AG04450 (cell line): ENCODE data around the gene ABL1. TPM values are rescaled to one million over a fixed set of nuclear protein-coding genes. Genes with fewer than 3 reads are reported as not detected.

Experiments
- CTCF ChIA-PET: fragments of 300-600, 350-600 bp; formaldehyde crosslinking; extraction: SDS; loops from one replicate; lab custom pipeline; 2022; ENCODE audit warnings: antibody characterized with exemption, inconsistent platforms; lab: Charles Lee
- POLR2A ChIA-PET: fragments of 350-600 bp; formaldehyde crosslinking; extraction: SDS; loops from one replicate; lab custom pipeline; 2021; ENCODE audit warnings: antibody characterized with exemption, inconsistent platforms; lab: Yijun Ruan, JAX
- DNase-seq: peaks from one replicate; pipeline ENCODE4 v3.0.0-alpha.2; 2011; ENCODE audit warnings: low read depth, low spot score
- H3K27ac ChIP-seq: one replicate; pipeline ENCODE4 v1.5.1; 2012; ENCODE audit warnings: low read depth, low read length, control low read depth
- H3K27me3 ChIP-seq: one replicate; pipeline ENCODE4 v1.6.0; 2012; ENCODE audit warnings: low read length; ENCODE audit not compliant: control insufficient read depth, insufficient read depth
- H3K4me3 ChIP-seq: 2 replicates; pipeline ENCODE4 v1.5.1; 2011; ENCODE audit warnings: mild to moderate bottlenecking, low read depth, low read length, control low read depth
- H3K9me3 ChIP-seq: 2 replicates; pipeline ENCODE4 v1.5.1; 2012; ENCODE audit warnings: low read length; ENCODE audit not compliant: control insufficient read depth, insufficient read depth
- CTCF ChIP-seq: IDR thresholded peaks from 2 replicates; pipeline ENCODE4 v1.5.1; 2011; ENCODE audit warnings: low read depth, low read length, control low read depth, inconsistent platforms
- polyA plus RNA-seq: library from polyadenylated mRNA; depleted of rRNA; stranded (reverse); fragments of >200 nt; gene quantifications from 2 replicates; pipeline ENCODE4 v1.2.3, GENCODE V29; 2011

Gene ABL1
- polyA plus RNA-seq, 1 experiment = 37.5 TPM

- CTCF ChIA-PET = interaction anchor here (1.0 kb wide), 1 partner anchor 100 kb away, joined by 3 read pairs; no protein-coding TSS in a partner anchor
- no peak for DNase-seq
- Histone ChIP-seq H3K27me3 (no peaks in the 10 kb centered on the region), H3K4me3 (no peak overlapping the region), H3K9me3 (no peaks in the 10 kb centered on the region; the same call in 1 of the 2 replicates), H3K27ac (no peak overlapping the region)
- TF ChIP-seq CTCF = no peak
- POLR2A ChIA-PET = no interaction called here
These were observed 62.9 kb downstream of the ABL1 start for GRCh38 chr9:130897848-130898551.

- H3K9me3 ChIP-seq = no peaks in the 10 kb centered on the region; the same call in 1 of the 2 replicates
- H3K4me3 ChIP-seq = no peak overlapping the region
- POLR2A ChIA-PET = no interaction called here
- DNase-seq = no peak
- no peak for TF ChIP-seq CTCF
- no peak overlapping the region for H3K27ac ChIP-seq
- no peaks in the 10 kb centered on the region for H3K27me3 ChIP-seq
- CTCF ChIA-PET = no interaction called here
These were observed 63.4 kb downstream of the ABL1 start for GRCh38 chr9:130898552-130898852.

- Histone ChIP-seq H3K27me3 (no peaks in the 10 kb centered on the region), H3K4me3 (no peak overlapping the region), H3K27ac (no peak overlapping the region), H3K9me3 (no peaks in the 10 kb centered on the region; the same call in 1 of the 2 replicates)
- ChIA-PET POLR2A (no interaction called here), CTCF (interaction anchor here (0.6 to 1.6 kb wide), 2 partner anchors 33 to 147 kb away, joined by 3 to 4 read pairs; no protein-coding TSS in a partner anchor)
- TF ChIP-seq CTCF = no peak
- no peak for DNase-seq
These were observed 64.1 kb downstream of the ABL1 start for GRCh38 chr9:130899051-130899748.

- Histone ChIP-seq H3K4me3 (no peak overlapping the region), H3K27me3 (no peaks in the 10 kb centered on the region), H3K27ac (no peak overlapping the region), H3K9me3 (no peaks in the 10 kb centered on the region; the same call in 1 of the 2 replicates)
- DNase-seq = no peak
- TF ChIP-seq CTCF = no peak
- CTCF ChIA-PET = interaction anchor here (0.6 kb wide), 1 partner anchor 200 kb away, joined by 3 read pairs; no protein-coding TSS in a partner anchor
- POLR2A ChIA-PET = no interaction called here
These were observed 65.8 kb downstream of the ABL1 start for GRCh38 chr9:130900701-130901497.
